Nephron (organoid): ENCODE measurements around the gene KRT25.
A peak's percentile ranks its signal among the peaks of the same experiment; 100 is the strongest.

Experiments used
- H3K27ac Mint-ChIP-seq, 3 experiments: 2 replicates each; pipeline ENCODE4 v1.8.0; 2020; ENCODE audit warnings: mixed read lengths in 3 of 3, mild to moderate bottlenecking in 2 of 3, moderate library complexity in 1 of 3
- H3K27me3 Mint-ChIP-seq: 2 replicates; pipeline ENCODE4 v1.8.0; 2021; ENCODE audit warnings: low read depth, mild to moderate bottlenecking, moderate library complexity, mixed read lengths
- H3K36me3 Mint-ChIP-seq: 2 replicates; pipeline ENCODE4 v1.8.0; 2020; ENCODE audit warnings: low read depth, mixed read lengths
- H3K4me1 Mint-ChIP-seq: 2 replicates; pipeline ENCODE4 v1.8.0; 2020; ENCODE audit warnings: mixed read lengths
- H3K4me3 Mint-ChIP-seq, 3 experiments: 2 replicates each; pipeline ENCODE4 v1.8.0; 2020; ENCODE audit warnings: mild to moderate bottlenecking in 3 of 3, mixed read lengths in 3 of 3, moderate library complexity in 2 of 3
- H3K9me3 Mint-ChIP-seq: 2 replicates; pipeline ENCODE4 v1.8.0; 2020; ENCODE audit warnings: mixed read lengths
- TF ChIP-seq, protein P1 (sequence below), 3 experiments: fragments of 200-600 bp; sonication (generic); IDR thresholded peaks; one replicate each; pipeline ENCODE4 v1.5.0; 2021; ENCODE audit warnings: antibody characterized with exemption in 3 of 3; ENCODE audit not compliant: unreplicated experiment in 3 of 3

KRT25 gene

GRCh38 chr17:40755231-40755630 is at the start of gene KRT25:
KRT25 (minus strand) TSS chr17:40755331; CDS start chr17:40755271, 60 bp downstream.
- H3K27ac Mint-ChIP-seq, result no peak within 1 kb of the TSS
- H3K27me3 Mint-ChIP-seq, result peaks cover 19% of the 10 kb centered on the region

DNA sequence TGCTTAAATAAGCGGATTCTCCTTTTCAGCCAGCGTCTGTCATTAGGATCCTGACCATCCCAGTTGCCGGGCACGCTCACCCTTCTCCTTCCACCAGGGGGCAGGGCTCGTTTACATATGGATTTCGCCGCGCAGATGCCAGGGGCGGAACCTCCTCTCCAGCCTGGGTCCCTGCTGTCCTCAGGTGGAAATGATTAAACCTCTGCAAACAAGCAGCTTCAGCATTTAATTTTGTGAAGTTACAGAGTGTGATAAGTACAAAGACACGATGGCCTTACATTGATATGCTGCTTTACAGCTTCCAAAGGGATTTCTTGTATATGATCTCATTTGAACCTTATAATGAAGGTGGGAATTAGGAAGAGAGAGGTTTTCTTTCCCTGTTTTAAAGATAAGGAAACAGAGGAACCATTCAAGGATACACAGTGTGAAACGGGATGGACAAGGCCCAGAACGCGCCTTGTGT is 48.5 kb upstream of the KRT25 start:
- Mint-ChIP-seq H3K36me3 (no peaks in the 10 kb centered on the region), H3K4me1 (no peaks in the 10 kb centered on the region), H3K27ac (no peak overlapping the region), H3K9me3 (no peaks in the 10 kb centered on the region), H3K27me3 (peaks cover 60% of the 10 kb centered on the region), H3K4me3 (no peak overlapping the region)
- TF ChIP-seq, protein P1, sequence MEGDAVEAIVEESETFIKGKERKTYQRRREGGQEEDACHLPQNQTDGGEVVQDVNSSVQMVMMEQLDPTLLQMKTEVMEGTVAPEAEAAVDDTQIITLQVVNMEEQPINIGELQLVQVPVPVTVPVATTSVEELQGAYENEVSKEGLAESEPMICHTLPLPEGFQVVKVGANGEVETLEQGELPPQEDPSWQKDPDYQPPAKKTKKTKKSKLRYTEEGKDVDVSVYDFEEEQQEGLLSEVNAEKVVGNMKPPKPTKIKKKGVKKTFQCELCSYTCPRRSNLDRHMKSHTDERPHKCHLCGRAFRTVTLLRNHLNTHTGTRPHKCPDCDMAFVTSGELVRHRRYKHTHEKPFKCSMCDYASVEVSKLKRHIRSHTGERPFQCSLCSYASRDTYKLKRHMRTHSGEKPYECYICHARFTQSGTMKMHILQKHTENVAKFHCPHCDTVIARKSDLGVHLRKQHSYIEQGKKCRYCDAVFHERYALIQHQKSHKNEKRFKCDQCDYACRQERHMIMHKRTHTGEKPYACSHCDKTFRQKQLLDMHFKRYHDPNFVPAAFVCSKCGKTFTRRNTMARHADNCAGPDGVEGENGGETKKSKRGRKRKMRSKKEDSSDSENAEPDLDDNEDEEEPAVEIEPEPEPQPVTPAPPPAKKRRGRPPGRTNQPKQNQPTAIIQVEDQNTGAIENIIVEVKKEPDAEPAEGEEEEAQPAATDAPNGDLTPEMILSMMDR (IDR thresholded peaks at IDR 0.05; ENCODE audit: unreplicated experiment in 3 of 3), result peak; percentile 88 to 95 (median 89)

More at GRCh38 chr17:40755231-40755630, at the start of gene KRT25:
- H3K4me3 Mint-ChIP-seq, result no peak within 1 kb of the TSS
- H3K9me3 Mint-ChIP-seq, result peaks cover 17% of the 10 kb centered on the region
- no peaks in the 10 kb centered on the region for H3K36me3 Mint-ChIP-seq
- H3K4me1 Mint-ChIP-seq, result no peaks in the 10 kb centered on the region
- TF ChIP-seq, protein P1 (IDR thresholded peaks at IDR 0.05; ENCODE audit: unreplicated experiment in 3 of 3), result no peak

- no peak overlapping the region for H3K4me3 Mint-ChIP-seq
- no peaks in the 10 kb centered on the region for H3K36me3 Mint-ChIP-seq
- no peak overlapping the region for H3K27ac Mint-ChIP-seq
- TF ChIP-seq, protein P1 (IDR thresholded peaks at IDR 0.05; ENCODE audit: unreplicated experiment in 3 of 3), result no peak
- no peaks in the 10 kb centered on the region for H3K9me3 Mint-ChIP-seq
- no peaks in the 10 kb centered on the region for H3K4me1 Mint-ChIP-seq
- H3K27me3 Mint-ChIP-seq, result peaks cover 40% of the 10 kb centered on the region
Measured at GRCh38 chr17:40801157-40801556, 46.0 kb upstream of the KRT25 start.

DNA sequence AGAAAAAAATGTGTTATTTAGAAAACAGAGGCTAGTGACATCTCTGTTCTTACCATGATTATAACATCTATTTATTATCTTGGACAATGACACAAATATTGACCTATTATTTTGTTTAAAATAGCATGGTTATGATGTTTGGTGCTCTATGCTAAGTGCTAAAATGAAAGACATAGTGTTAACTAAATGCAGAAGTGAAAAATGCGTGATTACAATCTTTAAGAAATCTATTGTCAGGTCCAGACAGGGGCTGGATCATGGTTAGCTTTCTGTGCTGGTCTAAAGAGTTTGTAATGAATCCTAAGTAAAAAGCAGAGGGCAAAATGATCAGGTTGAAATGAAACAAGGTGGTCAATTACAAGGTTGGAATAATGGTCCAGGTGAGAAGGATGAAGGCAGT is 45.2 kb upstream of the KRT25 start:
- no peaks in the 10 kb centered on the region for H3K9me3 Mint-ChIP-seq
- no peaks in the 10 kb centered on the region for H3K36me3 Mint-ChIP-seq
- TF ChIP-seq, protein P1 (IDR thresholded peaks at IDR 0.05; ENCODE audit: unreplicated experiment in 3 of 3), result no peak
- peaks cover 39% of the 10 kb centered on the region for H3K27me3 Mint-ChIP-seq
- H3K4me1 Mint-ChIP-seq, result no peaks in the 10 kb centered on the region
- no peak overlapping the region for H3K4me3 Mint-ChIP-seq
- no peak overlapping the region for H3K27ac Mint-ChIP-seq

DNA sequence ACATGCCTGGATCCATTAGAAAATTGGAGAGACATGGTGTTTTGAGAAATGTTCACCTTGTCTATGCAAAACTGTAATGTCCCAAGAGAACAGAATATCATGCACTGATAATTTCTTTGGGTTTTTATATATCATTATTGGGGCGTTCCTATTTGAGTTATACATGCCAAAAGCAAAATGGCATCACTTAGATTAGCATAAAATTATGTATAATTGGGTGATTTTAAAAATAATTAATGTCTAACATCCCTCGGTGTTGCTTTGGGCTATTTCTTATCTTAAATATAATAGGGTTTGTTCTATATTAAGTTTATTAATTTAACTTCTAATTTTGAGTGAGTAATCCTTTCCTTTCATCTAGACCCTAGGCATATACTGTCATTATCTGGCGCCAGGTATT is 44.7 kb upstream of the KRT25 start, which contains the start of gene KRT28:
Gene KRT28 (minus strand): TSS at position 101 of the 400 bp plus-strand sequence. CDS start 66 bp downstream, at position 35.
- TF ChIP-seq, protein P1 (IDR thresholded peaks at IDR 0.05; ENCODE audit: unreplicated experiment in 3 of 3), result no peak
- H3K27ac Mint-ChIP-seq, result no peak within 1 kb of the TSS
- H3K9me3 Mint-ChIP-seq, result no peaks in the 10 kb centered on the region
- no peaks in the 10 kb centered on the region for H3K4me1 Mint-ChIP-seq
- no peaks in the 10 kb centered on the region for H3K36me3 Mint-ChIP-seq
- peaks cover 38% of the 10 kb centered on the region for H3K27me3 Mint-ChIP-seq
- H3K4me3 Mint-ChIP-seq, result no peak within 1 kb of the TSS

DNA sequence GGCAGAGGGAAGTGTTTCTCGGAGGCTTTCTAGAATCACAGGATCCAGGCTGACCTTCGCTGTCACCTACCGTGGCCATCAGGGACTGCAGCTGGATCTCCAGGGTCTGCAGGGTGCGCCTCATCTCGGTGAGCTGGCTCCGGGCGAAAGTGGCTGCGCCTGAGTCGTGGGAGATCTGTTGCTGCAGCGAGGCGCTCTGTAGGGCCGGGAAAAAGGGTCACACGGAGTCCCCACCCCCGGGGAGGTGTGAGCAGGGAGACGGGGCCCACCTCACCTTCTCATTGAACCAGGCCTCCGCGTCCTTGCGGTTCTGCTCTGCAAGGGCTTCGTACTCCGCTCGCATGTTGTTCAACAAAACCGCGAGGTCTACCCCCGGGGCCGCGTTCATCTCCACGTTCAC is 41.7 kb upstream of the KRT25 start:
- Mint-ChIP-seq H3K36me3 (no peaks in the 10 kb centered on the region), H3K27me3 (peaks cover 31% of the 10 kb centered on the region), H3K4me1 (peaks cover under 1% of the 10 kb centered on the region), H3K9me3 (no peaks in the 10 kb centered on the region), H3K4me3 (no peak overlapping the region), H3K27ac (no peak overlapping the region)
- TF ChIP-seq, protein P1 (IDR thresholded peaks at IDR 0.05; ENCODE audit: unreplicated experiment in 3 of 3), result no peak
